ENCODE data around the gene SCP2.

SCP2 gene

DNA sequence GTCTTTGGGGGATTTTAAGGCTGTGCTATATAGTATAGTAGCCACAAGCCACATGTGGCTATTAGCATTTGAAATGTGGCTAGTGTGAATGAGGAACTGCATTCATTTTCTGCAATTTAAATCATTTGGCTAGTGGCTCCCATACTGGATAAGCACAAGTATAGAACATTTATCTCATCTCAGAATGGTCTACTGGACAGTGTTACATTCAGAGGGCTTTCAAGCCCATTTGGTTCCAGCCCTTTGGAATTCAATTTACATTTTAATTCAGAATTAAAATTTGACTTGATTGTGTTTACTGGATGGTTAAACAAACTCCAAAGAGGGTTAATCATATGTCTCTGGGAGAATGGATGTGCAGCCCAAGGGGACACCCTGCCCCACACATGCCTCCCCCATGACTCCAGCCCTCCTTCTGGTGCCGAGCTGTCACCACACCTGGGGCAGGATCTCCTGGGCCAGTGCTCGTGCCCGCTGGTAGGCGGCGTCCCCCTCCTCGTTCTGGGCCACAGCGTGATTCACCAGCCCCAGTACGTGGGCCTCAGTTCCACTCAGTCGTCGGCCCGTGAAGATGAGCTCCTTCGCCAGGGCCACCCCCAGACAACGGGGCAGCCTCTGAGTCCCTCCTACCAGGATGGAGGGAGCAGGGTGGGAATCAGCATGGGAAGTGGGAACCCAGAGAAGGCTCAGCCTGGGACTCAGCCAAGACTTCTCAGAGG is 22.7 kb upstream of the SCP2 start:
- TF ChIP-seq, protein P1, sequence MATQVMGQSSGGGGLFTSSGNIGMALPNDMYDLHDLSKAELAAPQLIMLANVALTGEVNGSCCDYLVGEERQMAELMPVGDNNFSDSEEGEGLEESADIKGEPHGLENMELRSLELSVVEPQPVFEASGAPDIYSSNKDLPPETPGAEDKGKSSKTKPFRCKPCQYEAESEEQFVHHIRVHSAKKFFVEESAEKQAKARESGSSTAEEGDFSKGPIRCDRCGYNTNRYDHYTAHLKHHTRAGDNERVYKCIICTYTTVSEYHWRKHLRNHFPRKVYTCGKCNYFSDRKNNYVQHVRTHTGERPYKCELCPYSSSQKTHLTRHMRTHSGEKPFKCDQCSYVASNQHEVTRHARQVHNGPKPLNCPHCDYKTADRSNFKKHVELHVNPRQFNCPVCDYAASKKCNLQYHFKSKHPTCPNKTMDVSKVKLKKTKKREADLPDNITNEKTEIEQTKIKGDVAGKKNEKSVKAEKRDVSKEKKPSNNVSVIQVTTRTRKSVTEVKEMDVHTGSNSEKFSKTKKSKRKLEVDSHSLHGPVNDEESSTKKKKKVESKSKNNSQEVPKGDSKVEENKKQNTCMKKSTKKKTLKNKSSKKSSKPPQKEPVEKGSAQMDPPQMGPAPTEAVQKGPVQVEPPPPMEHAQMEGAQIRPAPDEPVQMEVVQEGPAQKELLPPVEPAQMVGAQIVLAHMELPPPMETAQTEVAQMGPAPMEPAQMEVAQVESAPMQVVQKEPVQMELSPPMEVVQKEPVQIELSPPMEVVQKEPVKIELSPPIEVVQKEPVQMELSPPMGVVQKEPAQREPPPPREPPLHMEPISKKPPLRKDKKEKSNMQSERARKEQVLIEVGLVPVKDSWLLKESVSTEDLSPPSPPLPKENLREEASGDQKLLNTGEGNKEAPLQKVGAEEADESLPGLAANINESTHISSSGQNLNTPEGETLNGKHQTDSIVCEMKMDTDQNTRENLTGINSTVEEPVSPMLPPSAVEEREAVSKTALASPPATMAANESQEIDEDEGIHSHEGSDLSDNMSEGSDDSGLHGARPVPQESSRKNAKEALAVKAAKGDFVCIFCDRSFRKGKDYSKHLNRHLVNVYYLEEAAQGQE (IDR thresholded peaks at IDR 0.05; ENCODE audit: insufficient read depth in 1 of 2, low read depth in 2 of 2, low read length in 2 of 2) = no peak
- TF ChIP-seq SIN3A (IDR thresholded peaks at IDR 0.05; ENCODE audit: borderline replicate concordance, insufficient read depth, low read length) = no peak
- TF ChIP-seq POLR2AphosphoS5 (IDR thresholded peaks at IDR 0.05; ENCODE audit: low read depth, low read length) = no peak
- TF ChIP-seq FOXP2 (optimal IDR thresholded peaks at IDR 0.05; ENCODE audit: borderline replicate concordance, extremely low read depth, extremely low read length, insufficient read depth) = no peak
- TF ChIP-seq TAF1 (IDR thresholded peaks at IDR 0.05; ENCODE audit: borderline replicate concordance, insufficient read depth, low read length) = no peak

DNA sequence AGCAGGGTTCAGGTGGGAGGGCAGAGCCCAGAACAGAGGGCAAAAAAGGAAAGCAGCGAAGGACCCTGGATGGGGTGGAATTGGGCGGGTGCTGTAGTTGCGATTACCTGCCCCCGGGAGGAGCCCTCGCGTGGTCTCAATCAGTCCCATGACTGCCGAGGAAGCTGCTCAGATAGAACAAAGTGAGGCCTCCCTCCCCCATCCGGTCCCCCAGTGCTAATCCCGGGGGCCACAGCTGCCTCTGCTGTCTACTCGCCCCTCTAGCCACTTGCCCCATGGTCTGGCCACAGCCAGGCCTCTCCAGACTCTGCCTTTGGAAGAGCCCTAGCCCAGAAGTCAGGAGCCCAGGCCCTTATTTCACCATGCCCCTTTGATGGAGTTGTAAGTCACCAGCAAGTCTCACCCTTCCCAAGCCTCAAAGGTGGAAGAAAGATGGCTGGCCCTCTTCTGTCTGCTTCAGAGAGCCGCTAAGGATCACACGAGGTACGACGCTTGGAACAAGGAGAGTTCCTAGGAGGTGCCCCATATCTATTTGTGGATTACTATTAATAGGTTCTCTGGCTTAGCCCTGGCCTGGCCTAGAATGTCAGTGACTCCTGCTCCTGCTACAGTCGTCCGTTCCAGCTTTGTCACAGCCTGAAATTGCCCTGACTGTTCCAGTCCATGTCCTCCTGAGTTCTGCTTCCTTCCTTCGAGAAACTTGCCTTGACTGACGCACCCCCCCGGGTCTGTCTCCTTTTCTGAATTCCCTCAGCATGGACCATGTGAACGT is 22.0 kb upstream of the SCP2 start:
- TF ChIP-seq POLR2AphosphoS5 (IDR thresholded peaks at IDR 0.05; ENCODE audit: low read depth, low read length) (no peak), TAF1 (IDR thresholded peaks at IDR 0.05; ENCODE audit: borderline replicate concordance, insufficient read depth, low read length) (no peak), SIN3A (IDR thresholded peaks at IDR 0.05; ENCODE audit: borderline replicate concordance, insufficient read depth, low read length) (no peak), FOXP2 (optimal IDR thresholded peaks at IDR 0.05; ENCODE audit: borderline replicate concordance, extremely low read depth, extremely low read length, insufficient read depth) (no peak)
- TF ChIP-seq, protein P1 (IDR thresholded peaks at IDR 0.05; ENCODE audit: insufficient read depth in 1 of 2, low read depth in 2 of 2, low read length in 2 of 2) = no peak

DNA sequence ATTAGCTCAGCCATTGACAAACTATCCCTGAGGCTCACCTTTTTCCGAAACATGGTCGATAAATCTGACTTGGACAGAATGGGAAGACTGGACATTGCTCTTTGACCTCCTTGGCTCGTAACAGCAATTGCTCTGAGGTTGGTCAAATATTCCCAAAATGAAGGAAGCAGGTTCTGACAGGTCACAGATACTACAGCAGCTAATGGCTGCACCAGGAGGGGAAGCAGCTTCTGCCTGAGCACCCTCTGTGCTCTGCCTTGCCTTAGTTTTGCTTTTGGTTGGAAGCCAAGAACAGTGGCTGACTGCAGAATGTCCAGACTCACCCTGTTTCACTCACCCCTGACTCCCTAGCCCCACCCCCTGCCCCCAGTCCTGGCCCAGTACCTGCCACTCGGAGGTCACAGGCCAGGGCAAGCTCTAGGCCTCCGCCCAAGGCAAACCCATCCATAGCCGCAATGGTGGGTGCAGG is 20.9 kb upstream of the SCP2 start:
- TF ChIP-seq, protein P1 (IDR thresholded peaks at IDR 0.05; ENCODE audit: insufficient read depth in 1 of 2, low read depth in 2 of 2, low read length in 2 of 2) = no peak
- TF ChIP-seq SIN3A (IDR thresholded peaks at IDR 0.05; ENCODE audit: borderline replicate concordance, insufficient read depth, low read length) = no peak
- no peak for TF ChIP-seq FOXP2 (optimal IDR thresholded peaks at IDR 0.05; ENCODE audit: borderline replicate concordance, extremely low read depth, extremely low read length, insufficient read depth)
- TF ChIP-seq TAF1 (IDR thresholded peaks at IDR 0.05; ENCODE audit: borderline replicate concordance, insufficient read depth, low read length) = no peak
- no peak for TF ChIP-seq POLR2AphosphoS5 (IDR thresholded peaks at IDR 0.05; ENCODE audit: low read depth, low read length)

DNA sequence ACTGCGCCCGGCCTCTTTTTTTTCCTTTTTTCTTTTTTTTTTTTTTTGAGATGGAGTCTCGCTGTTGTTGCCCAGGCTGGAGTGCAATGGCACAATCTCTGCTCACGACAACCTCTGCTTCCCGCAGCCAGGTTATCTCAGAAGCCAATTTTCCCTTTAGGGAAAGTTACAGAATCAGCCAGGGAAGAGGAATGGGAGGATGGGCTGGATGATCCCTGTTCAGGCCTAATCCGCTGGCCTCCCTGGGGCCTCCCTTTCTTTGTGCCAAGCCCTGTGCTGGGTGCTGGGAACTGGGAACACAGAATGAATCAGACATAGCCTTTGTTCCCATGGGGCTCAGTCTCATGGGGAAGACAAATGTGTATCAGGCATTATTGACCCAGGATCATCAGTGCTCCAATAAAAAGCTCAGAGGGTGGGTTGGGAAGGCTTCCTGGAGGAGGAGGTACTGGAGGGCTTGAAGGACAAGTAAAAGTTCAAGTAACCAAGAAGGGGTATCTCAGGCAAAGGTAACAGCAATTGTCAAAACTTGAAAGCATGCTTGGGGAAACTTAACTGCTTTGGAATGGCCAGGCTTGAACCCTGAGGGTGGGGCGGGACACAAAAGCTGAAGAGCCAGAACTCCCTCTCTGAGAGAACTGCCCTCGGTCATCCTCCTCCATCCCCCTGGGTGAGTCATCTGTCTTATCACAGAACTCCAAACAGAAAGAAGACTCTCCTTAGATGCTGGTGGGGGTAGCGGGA is 19.8 kb upstream of the SCP2 start:
- TF ChIP-seq POLR2AphosphoS5 (IDR thresholded peaks at IDR 0.05; ENCODE audit: low read depth, low read length) (no peak), FOXP2 (optimal IDR thresholded peaks at IDR 0.05; ENCODE audit: borderline replicate concordance, extremely low read depth, extremely low read length, insufficient read depth) (no peak), SIN3A (IDR thresholded peaks at IDR 0.05; ENCODE audit: borderline replicate concordance, insufficient read depth, low read length) (no peak), TAF1 (IDR thresholded peaks at IDR 0.05; ENCODE audit: borderline replicate concordance, insufficient read depth, low read length) (no peak)
- TF ChIP-seq, protein P1 (IDR thresholded peaks at IDR 0.05; ENCODE audit: insufficient read depth in 1 of 2, low read depth in 2 of 2, low read length in 2 of 2) = no peak
